IMR-90 (cell line): ENCODE measurements around the gene RNU6-1.

Source experiments
- MAFK ChIP-seq: IDR thresholded peaks from 2 replicates; pipeline ENCODE4 v1.6.1; 2012; ENCODE audit warnings: low read depth, low read length, improper control_type of control experiment
- MAZ ChIP-seq: IDR thresholded peaks from 2 replicates; pipeline ENCODE4 v1.6.1; 2012; ENCODE audit warnings: low read depth, mild to moderate bottlenecking, low read length, improper control_type of control experiment, moderate library complexity, borderline replicate concordance
- MXI1 ChIP-seq: IDR thresholded peaks from 2 replicates; pipeline ENCODE4 v1.6.1; 2012; ENCODE audit warnings: low read depth, mild to moderate bottlenecking, low read length, moderate library complexity, borderline replicate concordance
- POLR2A ChIP-seq: IDR thresholded peaks from 2 replicates; pipeline ENCODE4 v1.6.1; 2012; ENCODE audit warnings: mild to moderate bottlenecking, low read depth, low read length
- RAD21 ChIP-seq: IDR thresholded peaks from 2 replicates; pipeline ENCODE4 v1.6.1; 2012; ENCODE audit warnings: low read length, improper control_type of control experiment
- RCOR1 ChIP-seq: IDR thresholded peaks from 2 replicates; pipeline ENCODE4 v1.6.1; 2012; ENCODE audit warnings: mild to moderate bottlenecking, low read length, improper control_type of control experiment; ENCODE audit not compliant: insufficient replicate concordance
- RFX5 ChIP-seq: IDR thresholded peaks from 2 replicates; pipeline ENCODE4 v1.8.0; 2012; ENCODE audit warnings: low read depth, mild to moderate bottlenecking, low read length, moderate library complexity
- TF ChIP-seq, protein P1 (sequence below): conservative IDR thresholded peaks from 2 replicates; pipeline ENCODE4 v1.5.1; 2012; ENCODE audit warnings: mild to moderate bottlenecking, low read depth, low read length, improper control_type of control experiment
- TF ChIP-seq, protein P2 (sequence below): fragments of 150-350 bp; IDR thresholded peaks from 2 replicates; pipeline ENCODE4 v1.6.1; 2017; ENCODE audit warnings: mild to moderate bottlenecking, antibody characterized with exemption, low read length, low read depth

DNA sequence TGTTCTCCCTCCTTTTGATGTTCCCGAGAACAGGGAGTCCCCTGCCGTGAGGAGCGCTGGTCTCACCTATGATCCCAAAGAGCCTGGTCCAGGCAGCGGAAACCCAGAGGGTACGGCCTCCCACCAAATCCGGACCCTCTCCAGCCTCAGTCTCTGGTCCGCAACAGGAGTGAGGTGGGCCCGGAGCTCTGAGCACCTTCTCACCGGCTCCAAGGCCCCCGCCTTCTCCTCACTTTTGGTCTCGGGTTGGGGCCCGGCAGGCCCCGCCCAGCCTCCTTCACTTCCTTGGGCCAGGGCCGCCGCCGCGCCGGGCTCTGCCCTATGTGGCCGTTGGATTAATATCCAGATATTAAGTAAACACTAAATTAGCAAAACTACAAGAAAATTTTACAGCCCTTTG lies 20.2 kb downstream of the RNU6-1 start:
- no peak for TF ChIP-seq RCOR1
- TF ChIP-seq MAZ, result no peak
- TF ChIP-seq, protein P1, sequence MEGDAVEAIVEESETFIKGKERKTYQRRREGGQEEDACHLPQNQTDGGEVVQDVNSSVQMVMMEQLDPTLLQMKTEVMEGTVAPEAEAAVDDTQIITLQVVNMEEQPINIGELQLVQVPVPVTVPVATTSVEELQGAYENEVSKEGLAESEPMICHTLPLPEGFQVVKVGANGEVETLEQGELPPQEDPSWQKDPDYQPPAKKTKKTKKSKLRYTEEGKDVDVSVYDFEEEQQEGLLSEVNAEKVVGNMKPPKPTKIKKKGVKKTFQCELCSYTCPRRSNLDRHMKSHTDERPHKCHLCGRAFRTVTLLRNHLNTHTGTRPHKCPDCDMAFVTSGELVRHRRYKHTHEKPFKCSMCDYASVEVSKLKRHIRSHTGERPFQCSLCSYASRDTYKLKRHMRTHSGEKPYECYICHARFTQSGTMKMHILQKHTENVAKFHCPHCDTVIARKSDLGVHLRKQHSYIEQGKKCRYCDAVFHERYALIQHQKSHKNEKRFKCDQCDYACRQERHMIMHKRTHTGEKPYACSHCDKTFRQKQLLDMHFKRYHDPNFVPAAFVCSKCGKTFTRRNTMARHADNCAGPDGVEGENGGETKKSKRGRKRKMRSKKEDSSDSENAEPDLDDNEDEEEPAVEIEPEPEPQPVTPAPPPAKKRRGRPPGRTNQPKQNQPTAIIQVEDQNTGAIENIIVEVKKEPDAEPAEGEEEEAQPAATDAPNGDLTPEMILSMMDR, result no peak
- no peak for TF ChIP-seq MXI1
- no peak for TF ChIP-seq MAFK
- TF ChIP-seq, protein P2, sequence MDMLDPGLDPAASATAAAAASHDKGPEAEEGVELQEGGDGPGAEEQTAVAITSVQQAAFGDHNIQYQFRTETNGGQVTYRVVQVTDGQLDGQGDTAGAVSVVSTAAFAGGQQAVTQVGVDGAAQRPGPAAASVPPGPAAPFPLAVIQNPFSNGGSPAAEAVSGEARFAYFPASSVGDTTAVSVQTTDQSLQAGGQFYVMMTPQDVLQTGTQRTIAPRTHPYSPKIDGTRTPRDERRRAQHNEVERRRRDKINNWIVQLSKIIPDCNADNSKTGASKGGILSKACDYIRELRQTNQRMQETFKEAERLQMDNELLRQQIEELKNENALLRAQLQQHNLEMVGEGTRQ, result no peak
- TF ChIP-seq RFX5, result no peak
- no peak for TF ChIP-seq POLR2A
- TF ChIP-seq RAD21, result no peak
